Osteoblast (primary cell): ENCODE measurements around the gene C9orf78. TPM values are rescaled to one million over a fixed set of nuclear protein-coding genes. Genes with fewer than 3 reads are reported as not detected.

Source experiments
- DNase-seq: peaks from one replicate; pipeline ENCODE4 v3.0.0; 2011; ENCODE audit warnings: low spot score, mixed read lengths; ENCODE audit not compliant: insufficient read length; ENCODE audit errors: missing footprints
- H2AFZ ChIP-seq: 2 replicates; pipeline ENCODE4 v1.6.0; 2011; ENCODE audit warnings: mild to moderate bottlenecking, low read length
- H3K27ac ChIP-seq: 2 replicates; pipeline ENCODE4 v1.5.1; 2011; ENCODE audit warnings: mild to moderate bottlenecking, low read depth, low read length, moderate library complexity
- H3K27me3 ChIP-seq: 2 replicates; pipeline ENCODE4 v1.6.0; 2012; ENCODE audit warnings: mild to moderate bottlenecking, control low read depth, inconsistent platforms, low read length, moderate library complexity; ENCODE audit not compliant: insufficient read depth
- H3K36me3 ChIP-seq: 2 replicates; pipeline ENCODE4 v1.5.1; 2011; ENCODE audit warnings: mild to moderate bottlenecking, low read length, control low read depth, moderate library complexity; ENCODE audit not compliant: insufficient read depth
- H3K4me1 ChIP-seq: 2 replicates; pipeline ENCODE4 v1.5.1; 2011; ENCODE audit warnings: mild to moderate bottlenecking, low read length, control low read depth, moderate library complexity; ENCODE audit not compliant: insufficient read depth
- H3K4me2 ChIP-seq: 2 replicates; pipeline ENCODE4 v1.6.0; 2011; ENCODE audit warnings: mild to moderate bottlenecking, low read length; ENCODE audit not compliant: insufficient read depth
- H3K4me3 ChIP-seq: fragments of 200-600 bp; sonication (generic); 3 replicates; pipeline ENCODE4 v1.5.1; 2012; ENCODE audit warnings: mild to moderate bottlenecking, low read length, inconsistent platforms; ENCODE audit not compliant: insufficient read depth
- H3K79me2 ChIP-seq: 2 replicates; pipeline ENCODE4 v1.6.0; 2012; ENCODE audit warnings: mild to moderate bottlenecking, low read length, control low read depth, inconsistent platforms; ENCODE audit not compliant: insufficient read depth
- H3K9me3 ChIP-seq: 2 replicates; pipeline ENCODE4 v1.5.1; 2011; ENCODE audit warnings: low read depth, low read length, control low read depth
- H4K20me1 ChIP-seq: 2 replicates; pipeline ENCODE4 v1.6.0; 2012; ENCODE audit warnings: mild to moderate bottlenecking, low read length, control low read depth; ENCODE audit not compliant: insufficient read depth
- total RNA-seq: library from RNA; depleted of rRNA; stranded (reverse); fragments of >200 nt; gene quantifications from 2 replicates; pipeline ENCODE4 v1.2.3, GENCODE V29; 2012
- TF ChIP-seq, protein P1 (sequence below): IDR thresholded peaks from 2 replicates; pipeline ENCODE4 v1.5.1; 2011; ENCODE audit warnings: mild to moderate bottlenecking, low read depth, low read length, moderate library complexity; ENCODE audit errors: extremely low read depth

The C9orf78 gene
- total RNA-seq, 1 donor: 30.8 TPM

DNA sequence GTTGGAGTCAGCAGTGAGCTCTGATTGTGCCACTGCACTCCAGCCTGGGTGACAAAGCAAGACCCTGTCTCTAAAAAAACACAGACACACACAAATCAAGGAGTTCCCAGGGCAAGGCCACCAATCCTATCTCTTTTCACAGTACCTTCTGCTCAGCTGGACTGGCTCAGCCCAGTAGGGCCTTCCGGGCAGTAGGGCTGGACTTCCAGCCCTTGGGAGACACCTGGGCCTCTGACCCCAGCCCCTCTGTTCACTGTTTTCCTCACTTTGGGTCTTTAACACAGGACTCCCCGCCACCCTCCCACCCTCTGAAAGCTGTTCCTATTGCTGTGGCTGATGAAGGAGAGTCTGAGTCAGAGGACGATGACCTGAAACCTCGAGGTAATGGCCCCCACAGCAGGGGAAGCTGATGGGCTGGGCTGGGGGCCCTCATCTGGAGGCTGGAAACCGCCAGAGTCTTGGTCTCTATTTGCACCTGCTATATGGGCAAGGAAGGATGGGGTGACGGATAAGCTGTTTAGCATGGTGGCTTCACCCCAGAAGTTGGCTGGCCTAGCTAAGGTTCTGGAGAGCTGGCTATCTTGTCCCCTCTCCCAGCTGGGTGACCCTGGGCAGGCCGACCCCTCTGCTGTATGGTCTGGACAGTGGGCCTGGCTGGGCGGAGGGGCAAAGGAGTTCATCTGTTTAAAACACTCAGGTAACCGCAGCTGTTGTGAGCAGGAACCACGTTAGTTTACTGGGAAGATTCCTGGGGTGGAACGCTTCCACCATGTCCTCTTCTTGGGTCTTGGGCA is 25.8 kb upstream of the C9orf78 start:
- Histone ChIP-seq H3K27ac (no peak overlapping the region), H3K4me3 (no peak overlapping the region), H3K4me2 (no peak overlapping the region), H3K36me3 (peaks cover 56% of the 10 kb centered on the region), H3K9me3 (no peaks in the 10 kb centered on the region), H3K4me1 (no peaks in the 10 kb centered on the region), H2AFZ (no peak overlapping the region), H4K20me1 (peaks cover 3% of the 10 kb centered on the region), H3K27me3 (no peaks in the 10 kb centered on the region), H3K79me2 (no peaks in the 10 kb centered on the region)
- no peak for DNase-seq
- TF ChIP-seq, protein P1, sequence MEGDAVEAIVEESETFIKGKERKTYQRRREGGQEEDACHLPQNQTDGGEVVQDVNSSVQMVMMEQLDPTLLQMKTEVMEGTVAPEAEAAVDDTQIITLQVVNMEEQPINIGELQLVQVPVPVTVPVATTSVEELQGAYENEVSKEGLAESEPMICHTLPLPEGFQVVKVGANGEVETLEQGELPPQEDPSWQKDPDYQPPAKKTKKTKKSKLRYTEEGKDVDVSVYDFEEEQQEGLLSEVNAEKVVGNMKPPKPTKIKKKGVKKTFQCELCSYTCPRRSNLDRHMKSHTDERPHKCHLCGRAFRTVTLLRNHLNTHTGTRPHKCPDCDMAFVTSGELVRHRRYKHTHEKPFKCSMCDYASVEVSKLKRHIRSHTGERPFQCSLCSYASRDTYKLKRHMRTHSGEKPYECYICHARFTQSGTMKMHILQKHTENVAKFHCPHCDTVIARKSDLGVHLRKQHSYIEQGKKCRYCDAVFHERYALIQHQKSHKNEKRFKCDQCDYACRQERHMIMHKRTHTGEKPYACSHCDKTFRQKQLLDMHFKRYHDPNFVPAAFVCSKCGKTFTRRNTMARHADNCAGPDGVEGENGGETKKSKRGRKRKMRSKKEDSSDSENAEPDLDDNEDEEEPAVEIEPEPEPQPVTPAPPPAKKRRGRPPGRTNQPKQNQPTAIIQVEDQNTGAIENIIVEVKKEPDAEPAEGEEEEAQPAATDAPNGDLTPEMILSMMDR: no peak

DNA sequence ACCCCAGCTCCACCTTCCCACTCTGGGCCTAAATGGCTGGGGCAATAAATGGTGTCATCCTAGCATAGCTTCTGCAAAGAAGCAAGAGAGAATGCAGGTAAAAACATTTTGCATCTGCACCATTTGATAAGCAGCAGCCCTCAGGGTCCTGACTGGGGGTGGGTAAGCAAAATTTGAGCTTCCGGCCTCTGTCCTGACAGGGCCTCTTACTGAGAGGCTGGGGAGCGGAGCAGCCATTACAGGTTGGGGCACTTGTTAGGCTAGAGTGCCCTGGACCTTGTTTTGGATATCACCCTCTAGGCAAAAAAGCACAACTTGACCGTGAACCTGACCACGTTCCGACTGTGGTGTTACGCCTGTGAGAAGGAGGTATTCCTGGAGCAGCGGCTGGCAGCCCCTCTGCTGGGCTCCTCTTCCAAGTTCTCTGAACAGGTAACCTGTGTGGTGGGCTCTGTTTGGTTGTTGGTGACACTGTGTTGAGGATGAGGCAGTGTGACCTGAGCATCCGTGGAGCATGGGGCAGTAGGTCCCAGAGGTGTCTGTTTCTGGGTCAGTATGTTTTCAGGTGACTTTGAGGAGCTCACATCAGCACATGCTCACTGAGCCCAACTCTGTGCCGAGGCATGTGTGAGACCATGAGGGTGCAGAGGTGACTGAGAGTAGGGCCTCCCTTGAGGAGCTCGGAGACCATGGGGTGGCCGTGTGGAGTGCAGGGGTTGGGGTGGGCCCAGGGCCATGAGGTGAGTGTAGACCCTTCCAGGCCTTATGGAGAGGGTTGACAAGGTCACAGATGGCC is 23.3 kb upstream of the C9orf78 start:
- no peak for DNase-seq
- Histone ChIP-seq H3K4me2 (no peak overlapping the region), H3K79me2 (no peaks in the 10 kb centered on the region), H3K9me3 (no peaks in the 10 kb centered on the region), H3K36me3 (peaks cover 64% of the 10 kb centered on the region), H3K4me3 (no peak overlapping the region), H3K27ac (no peak overlapping the region), H2AFZ (no peak overlapping the region), H3K27me3 (no peaks in the 10 kb centered on the region), H3K4me1 (no peaks in the 10 kb centered on the region), H4K20me1 (peaks cover 5% of the 10 kb centered on the region)
- TF ChIP-seq, protein P1: no peak

DNA sequence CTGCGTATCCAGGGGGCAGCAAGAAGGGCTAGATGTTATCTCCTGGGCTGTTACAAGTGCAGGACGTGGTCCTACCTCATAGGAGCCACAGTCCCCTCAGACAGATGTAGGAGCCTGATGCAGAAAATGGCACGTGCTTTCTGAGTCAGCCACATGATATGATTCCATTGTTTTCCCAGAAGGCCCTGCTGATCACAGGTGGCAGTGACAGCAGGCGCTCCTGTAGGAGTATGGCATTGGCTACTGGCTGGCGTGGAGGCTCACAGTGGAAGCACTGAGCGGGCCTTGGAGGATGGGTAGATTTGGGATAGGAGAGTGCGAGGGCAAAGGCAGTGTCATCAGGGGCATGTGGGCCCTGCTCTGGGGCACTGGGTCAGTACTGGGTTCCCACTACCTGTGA is 22.1 kb upstream of the C9orf78 start:
- Histone ChIP-seq H2AFZ (no peak overlapping the region), H3K4me1 (no peaks in the 10 kb centered on the region), H3K27me3 (no peaks in the 10 kb centered on the region), H3K4me2 (no peak overlapping the region), H4K20me1 (peaks cover 5% of the 10 kb centered on the region), H3K4me3 (no peak overlapping the region), H3K36me3 (peaks cover 71% of the 10 kb centered on the region), H3K27ac (no peak overlapping the region), H3K79me2 (no peaks in the 10 kb centered on the region), H3K9me3 (no peaks in the 10 kb centered on the region)
- DNase-seq: no peak
- TF ChIP-seq, protein P1: no peak

DNA sequence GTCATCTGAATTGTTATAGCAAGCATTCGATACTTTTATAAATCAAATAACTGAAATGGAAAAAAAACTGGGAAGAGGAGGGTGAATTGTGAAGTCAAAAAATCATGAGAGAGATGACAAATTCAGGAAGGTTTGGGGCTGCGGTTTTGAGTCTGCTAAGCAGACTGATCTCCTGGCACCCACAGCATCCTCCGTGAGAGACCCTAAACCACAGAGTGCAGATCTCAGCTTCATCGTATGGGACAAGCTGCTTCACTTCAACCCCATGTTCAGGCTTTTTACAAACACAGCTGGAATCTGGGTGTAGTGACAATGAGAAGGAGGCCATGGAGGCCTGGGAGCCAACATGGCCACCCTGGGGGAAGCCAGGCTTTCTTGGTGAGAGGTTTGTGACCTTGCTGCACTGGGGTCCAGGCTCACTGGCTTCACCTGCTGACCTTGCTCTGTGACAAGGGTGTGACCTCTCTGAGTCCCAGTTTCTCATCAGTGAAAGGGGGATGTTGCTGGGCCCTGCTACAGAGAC is 19.6 kb upstream of the C9orf78 start:
- Histone ChIP-seq H4K20me1 (peaks cover 11% of the 10 kb centered on the region), H3K79me2 (no peaks in the 10 kb centered on the region), H3K4me3 (no peak overlapping the region), H3K4me1 (peaks cover 15% of the 10 kb centered on the region), H3K27ac (no peak overlapping the region), H3K36me3 (peaks cover 66% of the 10 kb centered on the region), H3K27me3 (no peaks in the 10 kb centered on the region), H2AFZ (no peak overlapping the region), H3K4me2 (no peak overlapping the region), H3K9me3 (no peaks in the 10 kb centered on the region)
- TF ChIP-seq, protein P1: no peak
- no peak for DNase-seq
